ENCODE results near the gene STING1. TPM values are rescaled to one million over a fixed set of nuclear protein-coding genes. Genes with fewer than 3 reads are reported as not detected.

Gene STING1
- total and polyA plus RNA-seq, 10 of the 15 experiments (the other 5 are each of a cell fraction or from before 2014, with no cell fraction given): 10.1 to 56.1 (median 41.0) TPM

DNA sequence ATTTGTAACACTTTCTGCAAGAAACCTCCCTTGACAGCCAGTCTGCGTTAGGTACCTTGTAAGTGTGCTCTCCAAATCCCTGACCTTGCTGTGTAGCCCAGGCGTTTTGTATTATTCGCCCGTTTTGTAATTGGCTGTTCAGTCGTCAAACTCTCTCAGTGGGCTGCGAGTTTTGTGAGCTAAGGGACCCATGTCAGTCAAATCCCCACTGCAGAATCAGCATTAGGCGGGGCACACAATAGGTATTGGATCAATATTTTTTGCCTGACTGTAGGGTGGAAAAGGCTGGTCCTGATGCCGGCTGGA lies 43.9 kb downstream of the STING1 start:
- H3K79me2 ChIP-seq (ENCODE audit: control insufficient read depth, insufficient read depth, low read length): no peaks in the 10 kb centered on the region
- no TSS peak for BruUV-seq (replicated peaks)
- no peak for FAIRE-seq
- no peak for ATAC-seq
- 45% methylated on average over 8 of the region's 8 CpGs for WGBS (ENCODE audit: insufficient coverage, insufficient replicate concordance, low lambda C conversion rate, missing lambda C conversion rate)
- peak overlapping the region; percentile 84 for H3K4me3 ChIP-seq
- no peaks in the 10 kb centered on the region for H4K20me1 ChIP-seq (ENCODE audit: control insufficient read depth, insufficient read depth)
- no peaks in the 10 kb centered on the region for H3K9me3 ChIP-seq (replicated peaks; ENCODE audit: control insufficient read depth, insufficient read depth, low read length)
- DNase-seq (ENCODE audit: low read depth, low spot score): no peak
- H3K27me3 ChIP-seq (replicated peaks in 1 of 2; ENCODE audit: control insufficient read depth in 2 of 2, insufficient read depth in 2 of 2, low read length in 1 of 2): no peaks in the 10 kb centered on the region
- RAD21 ChIA-PET (ENCODE audit: unreplicated experiment): interaction anchor here (0.7 to 5.4 kb wide), 13 partner anchors 9 to 93 kb away, joined by 3 to 59 read pairs (median 8); partner anchors contain the start of genes SPATA24 and STING1
- peak overlapping the region; percentile 60 for H3K9ac ChIP-seq (ENCODE audit: control insufficient read depth, insufficient read depth, low read length)
- H3K27ac ChIP-seq (ENCODE audit: control insufficient read depth, insufficient read depth): 0 out of 2 replicates have a peak overlapping the region, but pooled peaks have one; percentile 22
- SMC1A ChIA-PET (ENCODE audit: uncharacterized antibody, unreplicated experiment): interaction anchor here (0.6 to 8.2 kb wide), 15 partner anchors 9 to 859 kb away, joined by 3 to 86 read pairs (median 5); partner anchors contain the start of gene STING1
- POLR2A ChIA-PET: interaction anchor here (0.6 to 5.7 kb wide), 14 partner anchors 10 to 768 kb away, joined by 3 to 53 read pairs (median 8); partner anchors contain the start of genes MATR3, SPATA24 and STING1
- peaks cover 24% of the 10 kb centered on the region for H3K4me1 ChIP-seq (ENCODE audit: control insufficient read depth, insufficient read depth, low read length)
- H3K4me2 ChIP-seq (ENCODE audit: control insufficient read depth, insufficient read depth): peak overlapping the region; percentile 98
- intact Hi-C loops (cut with micrococcal nuclease; ENCODE audit: unreplicated experiment) (loop anchor here (1.0 kb wide), 2 partner anchors 9 to 20 kb away; no protein-coding TSS in a partner anchor), in situ Hi-C loops (cut with MboI) (no loop called here)
- peak overlapping the region; percentile 56 for H2AFZ ChIP-seq (ENCODE audit: control insufficient read depth, low read depth, low read length)
- no peaks in the 10 kb centered on the region for H3K36me3 ChIP-seq (ENCODE audit: control insufficient read depth in 2 of 2, insufficient read depth in 2 of 2, low read length in 1 of 2)
- CTCF ChIA-PET: interaction anchor here (0.6 to 7.9 kb wide), 12 partner anchors 9 to 240 kb away, joined by 3 to 83 read pairs (median 6); partner anchors contain the start of genes SPATA24 and STING1
- TF ChIP-seq SMC3 (IDR thresholded peaks at IDR 0.05; ENCODE audit: borderline replicate concordance, low read length): no peak
- TF ChIP-seq SPI1 (IDR thresholded peaks at IDR 0.05; ENCODE audit: borderline replicate concordance, insufficient read depth, low read depth, low read length): no peak
- TF ChIP-seq, protein P1, sequence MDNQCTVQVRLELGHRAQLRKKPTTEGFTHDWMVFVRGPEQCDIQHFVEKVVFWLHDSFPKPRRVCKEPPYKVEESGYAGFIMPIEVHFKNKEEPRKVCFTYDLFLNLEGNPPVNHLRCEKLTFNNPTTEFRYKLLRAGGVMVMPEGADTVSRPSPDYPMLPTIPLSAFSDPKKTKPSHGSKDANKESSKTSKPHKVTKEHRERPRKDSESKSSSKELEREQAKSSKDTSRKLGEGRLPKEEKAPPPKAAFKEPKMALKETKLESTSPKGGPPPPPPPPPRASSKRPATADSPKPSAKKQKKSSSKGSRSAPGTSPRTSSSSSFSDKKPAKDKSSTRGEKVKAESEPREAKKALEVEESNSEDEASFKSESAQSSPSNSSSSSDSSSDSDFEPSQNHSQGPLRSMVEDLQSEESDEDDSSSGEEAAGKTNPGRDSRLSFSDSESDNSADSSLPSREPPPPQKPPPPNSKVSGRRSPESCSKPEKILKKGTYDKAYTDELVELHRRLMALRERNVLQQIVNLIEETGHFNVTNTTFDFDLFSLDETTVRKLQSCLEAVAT (IDR thresholded peaks at IDR 0.05): 0 out of 2 replicates have a peak, but pooled peaks have one; percentile 25
- TF ChIP-seq ZSCAN29 (IDR thresholded peaks at IDR 0.05): no peak
- TF ChIP-seq, protein P2, sequence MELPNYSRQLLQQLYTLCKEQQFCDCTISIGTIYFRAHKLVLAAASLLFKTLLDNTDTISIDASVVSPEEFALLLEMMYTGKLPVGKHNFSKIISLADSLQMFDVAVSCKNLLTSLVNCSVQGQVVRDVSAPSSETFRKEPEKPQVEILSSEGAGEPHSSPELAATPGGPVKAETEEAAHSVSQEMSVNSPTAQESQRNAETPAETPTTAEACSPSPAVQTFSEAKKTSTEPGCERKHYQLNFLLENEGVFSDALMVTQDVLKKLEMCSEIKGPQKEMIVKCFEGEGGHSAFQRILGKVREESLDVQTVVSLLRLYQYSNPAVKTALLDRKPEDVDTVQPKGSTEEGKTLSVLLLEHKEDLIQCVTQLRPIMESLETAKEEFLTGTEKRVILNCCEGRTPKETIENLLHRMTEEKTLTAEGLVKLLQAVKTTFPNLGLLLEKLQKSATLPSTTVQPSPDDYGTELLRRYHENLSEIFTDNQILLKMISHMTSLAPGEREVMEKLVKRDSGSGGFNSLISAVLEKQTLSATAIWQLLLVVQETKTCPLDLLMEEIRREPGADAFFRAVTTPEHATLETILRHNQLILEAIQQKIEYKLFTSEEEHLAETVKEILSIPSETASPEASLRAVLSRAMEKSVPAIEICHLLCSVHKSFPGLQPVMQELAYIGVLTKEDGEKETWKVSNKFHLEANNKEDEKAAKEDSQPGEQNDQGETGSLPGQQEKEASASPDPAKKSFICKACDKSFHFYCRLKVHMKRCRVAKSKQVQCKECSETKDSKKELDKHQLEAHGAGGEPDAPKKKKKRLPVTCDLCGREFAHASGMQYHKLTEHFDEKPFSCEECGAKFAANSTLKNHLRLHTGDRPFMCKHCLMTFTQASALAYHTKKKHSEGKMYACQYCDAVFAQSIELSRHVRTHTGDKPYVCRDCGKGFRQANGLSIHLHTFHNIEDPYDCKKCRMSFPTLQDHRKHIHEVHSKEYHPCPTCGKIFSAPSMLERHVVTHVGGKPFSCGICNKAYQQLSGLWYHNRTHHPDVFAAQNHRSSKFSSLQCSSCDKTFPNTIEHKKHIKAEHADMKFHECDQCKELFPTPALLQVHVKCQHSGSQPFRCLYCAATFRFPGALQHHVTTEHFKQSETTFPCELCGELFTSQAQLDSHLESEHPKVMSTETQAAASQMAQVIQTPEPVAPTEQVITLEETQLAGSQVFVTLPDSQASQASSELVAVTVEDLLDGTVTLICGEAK (IDR thresholded peaks at IDR 0.05; ENCODE audit: borderline replicate concordance): no peak
- TF ChIP-seq, protein P3, sequence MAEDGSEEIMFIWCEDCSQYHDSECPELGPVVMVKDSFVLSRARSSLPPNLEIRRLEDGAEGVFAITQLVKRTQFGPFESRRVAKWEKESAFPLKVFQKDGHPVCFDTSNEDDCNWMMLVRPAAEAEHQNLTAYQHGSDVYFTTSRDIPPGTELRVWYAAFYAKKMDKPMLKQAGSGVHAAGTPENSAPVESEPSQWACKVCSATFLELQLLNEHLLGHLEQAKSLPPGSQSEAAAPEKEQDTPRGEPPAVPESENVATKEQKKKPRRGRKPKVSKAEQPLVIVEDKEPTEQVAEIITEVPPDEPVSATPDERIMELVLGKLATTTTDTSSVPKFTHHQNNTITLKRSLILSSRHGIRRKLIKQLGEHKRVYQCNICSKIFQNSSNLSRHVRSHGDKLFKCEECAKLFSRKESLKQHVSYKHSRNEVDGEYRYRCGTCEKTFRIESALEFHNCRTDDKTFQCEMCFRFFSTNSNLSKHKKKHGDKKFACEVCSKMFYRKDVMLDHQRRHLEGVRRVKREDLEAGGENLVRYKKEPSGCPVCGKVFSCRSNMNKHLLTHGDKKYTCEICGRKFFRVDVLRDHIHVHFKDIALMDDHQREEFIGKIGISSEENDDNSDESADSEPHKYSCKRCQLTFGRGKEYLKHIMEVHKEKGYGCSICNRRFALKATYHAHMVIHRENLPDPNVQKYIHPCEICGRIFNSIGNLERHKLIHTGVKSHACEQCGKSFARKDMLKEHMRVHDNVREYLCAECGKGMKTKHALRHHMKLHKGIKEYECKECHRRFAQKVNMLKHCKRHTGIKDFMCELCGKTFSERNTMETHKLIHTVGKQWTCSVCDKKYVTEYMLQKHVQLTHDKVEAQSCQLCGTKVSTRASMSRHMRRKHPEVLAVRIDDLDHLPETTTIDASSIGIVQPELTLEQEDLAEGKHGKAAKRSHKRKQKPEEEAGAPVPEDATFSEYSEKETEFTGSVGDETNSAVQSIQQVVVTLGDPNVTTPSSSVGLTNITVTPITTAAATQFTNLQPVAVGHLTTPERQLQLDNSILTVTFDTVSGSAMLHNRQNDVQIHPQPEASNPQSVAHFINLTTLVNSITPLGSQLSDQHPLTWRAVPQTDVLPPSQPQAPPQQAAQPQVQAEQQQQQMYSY (CRISPR knock-in tag; IDR thresholded peaks at IDR 0.05): no peak
- TF ChIP-seq FOXM1 (IDR thresholded peaks at IDR 0.05; ENCODE audit: low read depth, low read length): no peak
- no peak; the same call in 1 of the 2 replicates for TF ChIP-seq RUNX3 (IDR thresholded peaks at IDR 0.05; ENCODE audit: low read length)
- TF ChIP-seq HDAC6 (IDR thresholded peaks at IDR 0.05; ENCODE audit: unreplicated experiment): no peak
- TF ChIP-seq, protein P4, sequence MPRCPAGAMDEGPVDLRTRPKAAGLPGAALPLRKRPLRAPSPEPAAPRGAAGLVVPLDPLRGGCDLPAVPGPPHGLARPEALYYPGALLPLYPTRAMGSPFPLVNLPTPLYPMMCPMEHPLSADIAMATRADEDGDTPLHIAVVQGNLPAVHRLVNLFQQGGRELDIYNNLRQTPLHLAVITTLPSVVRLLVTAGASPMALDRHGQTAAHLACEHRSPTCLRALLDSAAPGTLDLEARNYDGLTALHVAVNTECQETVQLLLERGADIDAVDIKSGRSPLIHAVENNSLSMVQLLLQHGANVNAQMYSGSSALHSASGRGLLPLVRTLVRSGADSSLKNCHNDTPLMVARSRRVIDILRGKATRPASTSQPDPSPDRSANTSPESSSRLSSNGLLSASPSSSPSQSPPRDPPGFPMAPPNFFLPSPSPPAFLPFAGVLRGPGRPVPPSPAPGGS (IDR thresholded peaks at IDR 0.05; ENCODE audit: borderline replicate concordance, insufficient read depth, low read depth, low read length, poor library complexity, severe bottlenecking): no peak
- TF ChIP-seq POLR2AphosphoS5 (IDR thresholded peaks at IDR 0.05; ENCODE audit: low read length): peak; percentile 7; the same call in 1 of the 2 replicates
- TF ChIP-seq TARDBP (IDR thresholded peaks at IDR 0.05; ENCODE audit: borderline replicate concordance): no peak

Measured in GM12878 (cell line).